GM12864 (cell line): ENCODE measurements around the gene MMADHC.

Experiments
- DNase-seq: peaks from one replicate; pipeline ENCODE4 v3.0.0-alpha.2; 2011; ENCODE audit warnings: low read depth
- H3K4me3 ChIP-seq: 2 replicates; pipeline ENCODE4 v1.5.1; 2011; ENCODE audit warnings: mild to moderate bottlenecking, low read depth, low read length, control low read depth
- CTCF ChIP-seq: IDR thresholded peaks from 2 replicates; pipeline ENCODE4 v1.5.1; 2011; ENCODE audit warnings: low read depth, mild to moderate bottlenecking, moderate library complexity, low read length, control low read depth, inconsistent platforms; ENCODE audit errors: missing control alignments

MMADHC gene

GRCh38 chr2:149552226-149552625, 35.3 kb downstream of the MMADHC start:
- H3K4me3 ChIP-seq: no peak overlapping the region
- no peak for DNase-seq
- TF ChIP-seq CTCF: no peak

GRCh38 chr2:149544692-149545091, 42.9 kb downstream of the MMADHC start:
- DNase-seq: no peak
- no peak overlapping the region for H3K4me3 ChIP-seq
- no peak for TF ChIP-seq CTCF

GRCh38 chr2:149543845-149544244, 43.7 kb downstream of the MMADHC start:
- TF ChIP-seq CTCF: no peak
- no peak for DNase-seq
- no peak overlapping the region for H3K4me3 ChIP-seq

- H3K4me3 ChIP-seq: no peak overlapping the region
- no peak for TF ChIP-seq CTCF
- no peak for DNase-seq
Measured at GRCh38 chr2:149540138-149540537, 47.4 kb downstream of the MMADHC start.

- no peak overlapping the region for H3K4me3 ChIP-seq
- no peak for DNase-seq
- no peak for TF ChIP-seq CTCF
Measured at GRCh38 chr2:149538138-149538833, 49.3 kb downstream of the MMADHC start.

- no peak overlapping the region for H3K4me3 ChIP-seq
- TF ChIP-seq CTCF: no peak
- no peak for DNase-seq
Measured at GRCh38 chr2:149537092-149537726, 50.4 kb downstream of the MMADHC start.

GRCh38 chr2:149536649-149537048, 50.9 kb downstream of the MMADHC start:
- DNase-seq: no peak

More at GRCh38 chr2:149536649-149537048, 50.9 kb downstream of the MMADHC start:
- H3K4me3 ChIP-seq: no peak overlapping the region
- no peak for TF ChIP-seq CTCF
